Fibroblast of skin of left quadriceps (primary cell): ENCODE measurements around the gene DACT2.
"Not testable (repeated sequence)": the region's sequence is repeated elsewhere in the genome, so short reads cannot be mapped to it uniquely, and the experiment has no call there.

Source experiments
- DNase-seq, 2 experiments: peaks; one replicate each; pipeline ENCODE4 v3.0.0-alpha.2; 2013; ENCODE audit warnings: low read depth in 2 of 2

DACT2 gene

GRCh38 chr6:168302534-168302933 lies 17.0 kb downstream of the DACT2 start:
- no peak for DNase-seq

GRCh38 chr6:168301648-168302398 lies 17.8 kb downstream of the DACT2 start:
- no peak for DNase-seq

DNA sequence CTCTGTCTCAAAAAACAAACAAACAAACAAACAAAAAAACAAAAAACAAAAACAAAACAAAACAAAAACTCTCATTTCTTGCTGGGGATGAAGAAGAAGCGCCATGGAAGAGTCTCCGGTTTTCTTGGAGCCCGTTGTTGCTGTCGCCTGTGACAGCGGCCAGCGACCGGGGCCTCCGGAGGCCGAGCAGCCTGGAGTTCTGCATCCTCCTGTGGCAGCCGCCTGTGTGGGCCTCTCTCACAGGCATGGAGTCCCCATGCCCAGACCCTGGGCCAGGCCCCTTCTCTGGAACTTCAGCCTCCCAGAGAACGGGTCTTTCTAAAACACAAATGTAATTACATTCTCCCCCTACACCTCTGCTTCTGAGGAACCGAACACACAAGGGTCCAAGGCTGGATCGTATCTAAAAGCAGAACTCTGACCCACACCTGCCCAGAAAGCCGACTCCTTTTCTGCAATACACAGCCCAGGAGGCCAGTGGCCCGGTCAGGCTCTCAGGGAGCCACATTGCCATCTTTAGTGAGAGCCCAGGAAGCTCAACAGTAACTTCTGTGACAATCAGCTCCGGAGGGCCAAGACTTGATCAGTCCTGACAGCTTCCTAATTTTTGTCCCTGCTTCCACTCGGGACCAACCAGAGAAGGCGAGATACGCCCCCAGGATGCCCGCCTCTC lies 18.5 kb downstream of the DACT2 start:
- DNase-seq, result no peak

DNA sequence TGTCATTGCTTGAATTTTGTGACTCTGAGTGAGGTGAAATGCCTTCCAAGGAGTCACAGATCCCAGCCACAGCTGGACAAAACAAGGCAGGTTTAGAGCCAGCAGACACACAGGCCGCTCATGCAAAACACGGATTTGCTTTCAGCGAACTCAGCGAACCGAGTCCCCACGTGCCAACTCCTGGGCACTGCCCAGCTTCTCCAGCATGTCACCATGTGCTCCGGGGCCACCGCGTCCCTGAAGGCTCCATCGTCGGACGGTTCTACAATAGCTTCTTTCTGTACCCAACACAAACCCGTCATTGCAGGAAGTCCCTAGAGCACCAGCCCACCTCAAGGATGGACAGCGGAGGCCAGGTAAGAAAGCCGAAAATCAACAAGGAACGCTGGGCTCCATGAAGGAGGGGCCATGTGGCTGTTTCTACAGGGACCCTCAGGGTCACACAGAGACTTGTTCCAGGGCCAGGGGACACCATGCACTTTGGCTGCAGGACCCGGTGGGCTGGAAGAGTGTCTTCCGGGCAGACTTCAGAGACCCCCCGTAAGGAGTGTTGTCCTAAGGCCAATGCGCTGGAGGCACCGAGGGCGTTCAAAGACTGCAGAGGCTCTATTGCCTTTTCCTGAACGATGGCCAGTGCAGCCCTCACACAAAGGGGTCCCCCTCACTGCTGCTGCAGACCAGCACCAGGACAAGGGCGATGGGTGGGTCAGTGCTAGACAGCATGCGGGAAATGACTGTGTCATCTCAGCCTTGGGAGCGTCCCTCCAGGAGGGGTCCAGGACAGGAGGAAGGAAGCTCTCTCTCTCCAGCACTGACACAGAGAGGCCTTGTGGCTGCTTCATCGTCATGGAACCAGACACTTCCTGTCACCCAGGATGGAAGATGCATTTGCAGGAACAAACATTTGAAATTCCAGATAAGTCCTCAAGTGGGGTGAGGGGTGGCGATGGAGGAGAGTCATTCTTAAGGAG lies 19.8 kb downstream of the DACT2 start:
- no peak for DNase-seq

DNA sequence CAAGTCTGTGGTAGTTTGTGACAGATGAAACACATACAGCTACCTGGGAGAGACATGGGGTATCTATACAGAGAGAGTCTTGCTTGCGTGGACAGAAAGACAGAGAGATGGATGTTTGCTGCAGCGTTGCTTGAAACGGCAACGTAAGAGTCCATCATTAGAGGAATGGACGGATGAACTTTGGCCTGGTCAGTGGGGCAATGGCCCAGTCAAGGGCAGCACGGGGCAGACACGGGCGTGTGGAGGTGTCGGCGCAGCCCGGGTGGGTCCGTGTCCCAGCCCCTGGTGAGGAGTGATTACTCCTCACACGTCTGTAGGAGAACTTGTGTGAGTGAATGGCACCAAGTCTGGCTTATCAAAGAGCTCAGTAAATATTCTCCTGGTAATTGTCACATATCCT lies 21.9 kb downstream of the DACT2 start:
- DNase-seq, result no peak

DNA sequence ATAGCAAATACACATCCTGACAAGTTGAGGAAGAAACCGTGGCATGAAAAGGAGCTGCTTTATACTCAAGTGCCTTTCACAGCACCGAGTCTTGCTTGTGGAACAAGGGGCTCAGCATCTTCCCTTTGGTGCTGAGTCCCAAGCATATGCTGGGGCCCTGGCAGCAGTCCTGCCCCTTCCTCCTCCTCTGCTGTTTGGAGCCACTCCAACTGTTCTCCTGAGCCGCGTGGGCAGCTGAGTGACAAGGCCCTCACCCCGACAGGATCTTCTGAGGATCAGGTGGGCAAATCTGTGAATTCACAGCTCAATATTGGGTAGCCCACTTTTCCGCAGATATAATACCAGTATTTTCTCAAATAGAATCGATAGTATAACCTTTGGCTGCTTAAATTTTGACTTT lies 24.7 kb downstream of the DACT2 start:
- no peak for DNase-seq

- no peak for DNase-seq
These were observed 25.7 kb downstream of the DACT2 start for GRCh38 chr6:168293636-168294530.

GRCh38 chr6:168292826-168293225 lies 26.8 kb downstream of the DACT2 start:
- no peak for DNase-seq

DNA sequence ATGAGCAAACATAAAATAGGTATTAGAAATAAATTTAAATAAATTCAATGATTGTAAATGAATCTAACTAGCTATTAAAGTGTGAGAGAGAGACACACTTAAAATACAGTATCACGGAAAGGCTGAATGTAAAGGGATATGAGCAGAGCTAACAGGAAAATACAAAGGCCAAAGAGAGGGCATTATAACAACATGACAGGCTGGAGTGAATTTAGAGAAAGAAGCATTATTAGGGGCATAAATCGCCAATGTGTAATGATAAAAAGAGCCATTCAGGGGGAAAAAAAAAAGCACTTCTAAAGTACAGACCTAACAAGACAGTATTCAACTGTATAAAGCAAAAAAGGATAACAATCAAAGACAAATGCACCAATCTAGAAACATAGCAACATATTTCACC lies 28.1 kb downstream of the DACT2 start:
- no peak for DNase-seq

DNA sequence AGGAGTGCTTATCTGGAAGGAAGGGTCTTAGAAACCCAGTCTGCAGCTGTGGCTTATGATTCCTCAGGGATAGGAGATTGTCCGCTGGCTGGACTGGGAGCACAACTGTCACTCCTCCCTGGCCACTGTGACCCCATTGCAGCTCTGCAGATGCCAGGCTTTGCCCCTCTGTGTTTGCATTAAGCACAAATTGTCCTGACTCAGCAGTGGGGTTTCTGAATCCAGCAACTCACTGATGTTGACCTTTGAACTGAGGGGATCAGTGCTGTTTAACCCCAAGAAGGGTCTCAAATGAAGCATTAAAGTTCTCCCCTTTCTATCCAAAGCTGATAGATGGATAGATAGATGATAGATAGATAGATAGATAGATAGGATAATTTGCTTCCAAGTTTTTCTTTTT lies 29.5 kb downstream of the DACT2 start:
- DNase-seq, result no peak

DNA sequence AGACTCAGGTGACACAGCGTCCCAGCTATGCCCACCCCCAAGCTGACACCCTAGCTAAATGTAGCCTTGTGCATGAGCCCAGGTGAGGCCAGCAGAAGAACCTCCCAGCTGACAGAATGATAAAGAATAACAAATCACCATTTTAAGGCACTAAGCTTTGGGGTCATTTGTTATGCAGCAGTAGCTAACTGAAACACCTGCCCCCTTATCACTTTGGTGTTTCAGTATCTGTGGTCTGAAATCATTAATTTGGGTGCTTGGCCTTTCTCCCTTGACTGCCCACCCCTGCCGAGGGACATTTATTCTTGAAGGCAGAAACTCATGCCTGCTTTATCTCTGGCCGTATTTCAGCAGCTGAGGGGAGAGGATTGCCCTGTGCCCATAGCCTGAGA lies 30.0 kb downstream of the DACT2 start:
- DNase-seq, result no peak

GRCh38 chr6:168288781-168289570 lies 30.6 kb downstream of the DACT2 start:
- DNase-seq, result no peak

- not testable (repeated sequence) for DNase-seq
These were observed 32.1 kb downstream of the DACT2 start for GRCh38 chr6:168287460-168287859.

DNA sequence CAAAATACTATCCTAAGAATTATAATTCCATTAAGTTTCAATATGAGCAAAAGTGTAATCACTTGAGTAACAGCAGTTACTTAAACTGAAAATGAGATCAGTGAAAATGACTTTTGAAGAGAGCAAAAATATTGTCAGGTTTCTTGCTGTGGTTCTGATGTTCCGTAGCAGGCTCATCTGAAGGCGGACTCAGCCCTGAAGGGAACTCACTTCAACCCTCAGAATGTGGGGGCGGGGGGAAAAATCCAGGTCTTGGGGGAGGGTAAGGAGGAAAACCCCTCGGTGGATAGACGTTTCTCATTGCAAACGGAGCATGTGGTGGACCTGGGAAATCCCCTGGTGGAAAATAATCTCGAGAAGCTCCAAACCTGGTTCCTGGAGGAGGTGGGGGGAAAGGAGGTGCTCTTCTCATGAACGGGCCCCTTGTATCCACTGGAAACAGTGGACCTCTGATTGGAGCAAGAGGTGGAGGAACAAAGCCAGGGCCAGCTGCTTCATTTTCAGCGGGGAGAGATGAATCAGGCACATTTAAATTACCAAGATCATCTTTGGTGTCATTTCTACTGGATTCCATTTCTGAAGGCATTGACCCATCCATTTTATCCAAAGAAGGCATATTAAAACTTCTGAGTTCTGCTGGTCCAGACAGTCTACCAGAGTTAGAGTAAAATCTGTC lies 32.7 kb downstream of the DACT2 start:
- DNase-seq, result not testable (repeated sequence)

DNA sequence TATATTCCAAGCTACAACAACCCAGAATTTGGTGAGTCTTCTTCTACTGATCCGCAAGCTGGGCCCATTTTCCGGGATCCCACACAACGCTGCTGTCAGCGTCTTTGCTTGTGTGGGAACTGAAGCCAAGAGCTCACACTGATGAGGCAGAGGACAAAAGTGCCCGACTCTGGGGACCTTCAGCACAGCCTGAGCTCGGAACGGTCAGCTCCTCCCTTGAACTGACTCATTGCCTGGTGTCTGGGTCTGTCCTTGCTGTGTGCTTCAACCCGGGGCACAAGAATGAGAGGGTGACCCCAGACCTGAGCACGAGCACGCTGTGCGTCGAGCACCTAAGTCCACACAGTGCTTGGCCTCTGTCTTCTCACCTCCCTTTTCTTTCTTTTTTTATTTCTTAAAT lies 33.5 kb downstream of the DACT2 start:
- DNase-seq, result no peak

DNA sequence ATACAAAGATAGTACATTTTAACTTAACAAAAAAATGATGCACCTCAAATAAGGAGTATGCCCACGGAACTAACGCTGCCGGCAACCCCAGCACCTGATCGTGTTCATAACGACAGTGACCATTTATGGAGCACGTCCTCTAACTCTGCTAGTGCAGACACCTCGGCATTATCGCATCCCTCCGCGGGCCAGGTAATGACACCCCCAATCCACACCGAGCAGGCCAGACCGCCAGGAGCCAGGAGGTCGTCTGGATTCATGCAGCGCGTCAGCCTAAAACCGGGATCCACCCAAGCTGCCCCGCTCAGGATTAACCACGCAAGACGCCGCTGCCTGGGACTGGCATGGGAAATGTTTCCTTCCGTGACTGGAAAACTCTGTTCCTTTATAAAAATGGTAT lies 34.1 kb downstream of the DACT2 start:
- DNase-seq, result no peak

DNA sequence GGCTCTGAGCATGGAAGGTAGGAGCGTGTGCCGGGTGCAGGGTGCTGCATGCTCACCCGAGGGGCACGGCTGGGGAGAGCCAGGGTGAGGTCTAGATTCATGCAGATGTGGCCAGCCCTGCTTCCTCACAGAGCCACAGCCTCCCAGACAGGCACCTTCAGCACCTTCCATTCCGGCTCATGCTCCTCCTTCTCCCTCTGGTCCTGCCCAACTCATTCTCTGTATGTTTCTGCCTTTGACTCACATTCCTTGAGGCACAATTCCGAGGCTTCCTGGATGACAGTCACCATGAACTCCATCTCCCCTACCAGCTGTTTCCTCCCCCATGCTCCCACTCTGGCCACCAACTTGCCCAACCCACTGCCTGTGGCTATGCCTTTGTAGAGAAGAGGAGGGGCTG lies 35.4 kb downstream of the DACT2 start:
- no peak for DNase-seq

DNA sequence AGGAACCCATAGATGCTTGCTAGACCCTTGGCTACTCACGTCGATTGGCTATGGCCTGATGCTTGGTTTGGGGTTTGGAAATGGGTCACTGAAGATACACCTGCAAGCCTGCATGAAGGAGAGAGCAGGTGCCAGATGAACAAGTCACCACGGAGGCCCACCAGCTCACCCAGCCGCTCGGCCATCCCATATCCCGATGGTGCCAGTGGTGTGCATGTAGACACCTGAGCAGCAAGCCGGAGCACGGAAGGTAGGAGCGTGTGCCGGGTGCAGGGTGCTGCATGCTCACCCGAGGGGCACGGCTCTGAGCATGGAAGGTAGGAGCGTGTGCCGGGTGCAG lies 35.9 kb downstream of the DACT2 start:
- DNase-seq, result no peak

- no peak for DNase-seq
These were observed 36.4 kb downstream of the DACT2 start for GRCh38 chr6:168282985-168283685.
